ENCODE results near the gene DUSP23.

The DUSP23 gene

GRCh38 chr1:159780583-159781582 is at the start of gene DUSP23:
Gene DUSP23, plus strand, starts transcription at chr1:159780962. Its CDS starts 139 bp downstream, at chr1:159781101.
- DNase-seq (ENCODE audit: low read depth), result peak; percentile 96

GRCh38 chr1:159737238-159737916 is 43.4 kb upstream of the DUSP23 start:
- no peak overlapping the region for H3K4me3 ChIP-seq (ENCODE audit: low read depth, low read length)
- no peak for DNase-seq (ENCODE audit: low read depth)
- TF ChIP-seq, protein P1, sequence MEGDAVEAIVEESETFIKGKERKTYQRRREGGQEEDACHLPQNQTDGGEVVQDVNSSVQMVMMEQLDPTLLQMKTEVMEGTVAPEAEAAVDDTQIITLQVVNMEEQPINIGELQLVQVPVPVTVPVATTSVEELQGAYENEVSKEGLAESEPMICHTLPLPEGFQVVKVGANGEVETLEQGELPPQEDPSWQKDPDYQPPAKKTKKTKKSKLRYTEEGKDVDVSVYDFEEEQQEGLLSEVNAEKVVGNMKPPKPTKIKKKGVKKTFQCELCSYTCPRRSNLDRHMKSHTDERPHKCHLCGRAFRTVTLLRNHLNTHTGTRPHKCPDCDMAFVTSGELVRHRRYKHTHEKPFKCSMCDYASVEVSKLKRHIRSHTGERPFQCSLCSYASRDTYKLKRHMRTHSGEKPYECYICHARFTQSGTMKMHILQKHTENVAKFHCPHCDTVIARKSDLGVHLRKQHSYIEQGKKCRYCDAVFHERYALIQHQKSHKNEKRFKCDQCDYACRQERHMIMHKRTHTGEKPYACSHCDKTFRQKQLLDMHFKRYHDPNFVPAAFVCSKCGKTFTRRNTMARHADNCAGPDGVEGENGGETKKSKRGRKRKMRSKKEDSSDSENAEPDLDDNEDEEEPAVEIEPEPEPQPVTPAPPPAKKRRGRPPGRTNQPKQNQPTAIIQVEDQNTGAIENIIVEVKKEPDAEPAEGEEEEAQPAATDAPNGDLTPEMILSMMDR (IDR thresholded peaks at IDR 0.05; ENCODE audit: insufficient read depth, low read depth, low read length, missing control alignments), result no peak

More at GRCh38 chr1:159780583-159781582, at the start of gene DUSP23:
- TF ChIP-seq, protein P1 (IDR thresholded peaks at IDR 0.05; ENCODE audit: insufficient read depth, low read depth, low read length, missing control alignments), result peak; percentile 78
- peak within 1 kb of the TSS; percentile 69 for H3K4me3 ChIP-seq (ENCODE audit: low read depth, low read length)

DNA sequence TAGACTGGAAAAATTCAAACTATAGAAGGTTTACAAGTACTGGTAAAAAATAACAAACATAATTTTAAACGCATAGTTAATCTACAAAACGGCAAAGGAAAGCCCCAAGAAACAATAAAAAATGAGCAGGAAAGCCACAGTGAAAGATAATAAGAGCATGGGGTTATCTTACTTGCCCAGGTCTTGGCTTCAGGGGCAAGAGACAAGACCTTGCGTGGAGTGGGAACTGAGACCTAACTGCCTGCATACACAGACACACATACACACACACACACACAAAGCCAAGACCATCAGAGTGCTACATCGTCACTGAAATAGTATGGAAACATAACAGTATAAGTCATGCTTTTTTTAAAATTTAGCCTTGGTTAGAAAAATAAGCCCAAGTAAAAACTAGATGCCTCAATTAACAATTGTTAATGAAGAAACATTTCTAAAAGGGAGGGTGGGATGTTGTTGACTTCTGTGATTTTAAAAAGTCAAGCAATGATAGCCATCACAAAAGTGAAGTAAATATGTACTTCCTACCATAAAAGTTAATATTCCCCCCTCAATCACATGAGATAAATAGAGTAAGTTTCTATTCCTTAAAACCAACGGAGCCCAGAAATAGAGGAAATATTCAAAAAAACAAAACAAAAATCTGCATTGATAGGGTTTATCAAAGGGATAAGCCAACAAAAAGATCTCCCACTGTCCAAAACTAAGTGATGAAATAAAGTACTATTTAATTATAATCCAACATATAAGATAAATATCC is 36.9 kb upstream of the DUSP23 start:
- H3K4me3 ChIP-seq (ENCODE audit: low read depth, low read length), result no peak overlapping the region
- DNase-seq (ENCODE audit: low read depth), result no peak
- TF ChIP-seq, protein P1 (IDR thresholded peaks at IDR 0.05; ENCODE audit: insufficient read depth, low read depth, low read length, missing control alignments), result no peak

- no peak overlapping the region for H3K4me3 ChIP-seq (ENCODE audit: low read depth, low read length)
- TF ChIP-seq, protein P1 (IDR thresholded peaks at IDR 0.05; ENCODE audit: insufficient read depth, low read depth, low read length, missing control alignments), result no peak
- DNase-seq (ENCODE audit: low read depth), result no peak
These were observed 34.1 kb upstream of the DUSP23 start for GRCh38 chr1:159746666-159747065.

DNA sequence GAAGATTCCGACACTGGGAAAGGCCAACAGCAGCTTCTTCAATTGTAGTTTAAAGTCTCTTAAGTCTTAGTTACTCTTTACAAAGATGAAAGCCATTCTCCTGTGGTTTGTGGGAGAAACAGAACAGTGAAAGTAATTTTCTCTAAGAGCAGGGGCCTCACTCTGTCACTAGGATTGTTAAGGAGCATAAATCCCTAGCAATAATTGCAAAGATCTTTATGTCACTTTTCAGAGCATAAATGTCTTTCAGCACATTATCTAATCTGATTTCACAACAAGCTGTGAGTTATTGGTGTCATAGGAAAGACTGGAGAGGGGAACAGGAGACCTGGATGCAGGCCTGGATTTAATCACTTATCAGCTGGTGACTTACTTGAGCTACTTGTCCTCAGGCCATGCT is 32.4 kb upstream of the DUSP23 start:
- H3K4me3 ChIP-seq (ENCODE audit: low read depth, low read length), result no peak overlapping the region
- no peak for DNase-seq (ENCODE audit: low read depth)
- TF ChIP-seq, protein P1 (IDR thresholded peaks at IDR 0.05; ENCODE audit: insufficient read depth, low read depth, low read length, missing control alignments), result no peak

GRCh38 chr1:159749630-159750029 is 31.1 kb upstream of the DUSP23 start:
- no peak for DNase-seq (ENCODE audit: low read depth)
- H3K4me3 ChIP-seq (ENCODE audit: low read depth, low read length), result no peak overlapping the region
- TF ChIP-seq, protein P1 (IDR thresholded peaks at IDR 0.05; ENCODE audit: insufficient read depth, low read depth, low read length, missing control alignments), result no peak

Measured in GM12865 (cell line).